GM12878 (cell line): Measurements from ENCODE around the gene DCLK2. TPM values are rescaled to one million over a fixed set of nuclear protein-coding genes. Genes with fewer than 3 reads are reported as not detected.

ENCODE experiments used
- ATAC-seq: fragments of 200-7000 bp; cut with Tn5 transposase; 3 replicates; pipeline ENCODE4 v1.9.1; 2020; ENCODE audit warnings: mild to moderate bottlenecking, moderate library complexity
- BruUV-seq: library from RNA; stranded (reverse); fragments of 400-500 nt; replicated peaks from 2 replicates; lab custom pipeline; 2021; lab: Mats Ljungman, UMichigan
- CTCF ChIA-PET: fragments of 300-600 bp; sonication (Branson Sonifier 250); formaldehyde crosslinking; extraction: SDS; loops from one replicate; lab custom pipeline; 2021; ENCODE audit warnings: inconsistent platforms; lab: Yijun Ruan, JAX
- POLR2A ChIA-PET: fragments of 350-600 bp; formaldehyde crosslinking; extraction: SDS; loops from one replicate; lab custom pipeline; 2021; ENCODE audit warnings: inconsistent platforms; lab: Charles Lee
- RAD21 ChIA-PET: fragments of 300-600 bp; sonication (Branson Sonifier 250); formaldehyde crosslinking; loops from one replicate; lab custom pipeline; 2023; ENCODE audit warnings: antibody characterized with exemption; ENCODE audit not compliant: unreplicated experiment; lab: Charles Lee
- SMC1A ChIA-PET: fragments of 300-600 bp; sonication (Branson Sonifier 250); formaldehyde crosslinking; loops from one replicate; lab custom pipeline; 2023; ENCODE audit not compliant: unreplicated experiment, uncharacterized antibody; lab: Charles Lee
- DNase-seq: peaks from one replicate; pipeline ENCODE4 v3.0.0-alpha.2; 2011; ENCODE audit warnings: low read depth, low spot score
- FAIRE-seq: peaks from 3 replicates; lab custom pipeline; 2011; peaks lifted over from hg19 to GRCh38; lab: Jason Lieb, UNC
- H2AFZ ChIP-seq: 2 replicates; pipeline ENCODE4 v1.6.0; 2011; ENCODE audit warnings: low read depth, low read length, control low read depth; ENCODE audit not compliant: control insufficient read depth
- H3K27ac ChIP-seq: 2 replicates; pipeline ENCODE4 v1.5.1; 2011; ENCODE audit warnings: control low read depth; ENCODE audit not compliant: control insufficient read depth, insufficient read depth
- H3K27me3 ChIP-seq, 2 experiments: replicated peaks in 1 of 2; 2 replicates each; pipeline versions ENCODE4 v1.6.0 to v1.6.1; 2011; ENCODE audit warnings: low read length in 1 of 2; ENCODE audit not compliant: control insufficient read depth in 2 of 2, insufficient read depth in 2 of 2
- H3K36me3 ChIP-seq, 2 experiments: 2 replicates each; pipeline ENCODE4 v1.5.1; 2011; ENCODE audit warnings: low read length in 1 of 2; ENCODE audit not compliant: control insufficient read depth in 2 of 2, insufficient read depth in 2 of 2
- H3K4me1 ChIP-seq: 2 replicates; pipeline ENCODE4 v1.6.1; 2011; ENCODE audit warnings: mild to moderate bottlenecking, low read length, moderate library complexity, mixed read lengths; ENCODE audit not compliant: control insufficient read depth, insufficient read depth
- H3K4me2 ChIP-seq: 2 replicates; pipeline ENCODE4 v1.6.0; 2011; ENCODE audit warnings: control low read depth; ENCODE audit not compliant: control insufficient read depth, insufficient read depth
- H3K4me3 ChIP-seq: fragments of 200-600 bp; sonication (generic); 2 replicates; pipeline ENCODE4 v1.5.1; 2016
- H3K79me2 ChIP-seq: 2 replicates; pipeline ENCODE4 v1.6.0; 2011; ENCODE audit warnings: low read length; ENCODE audit not compliant: control insufficient read depth, insufficient read depth
- H3K9ac ChIP-seq: 2 replicates; pipeline ENCODE4 v1.8.0; 2011; ENCODE audit warnings: low read length, control low read depth, mixed read lengths; ENCODE audit not compliant: control insufficient read depth, insufficient read depth
- H3K9me3 ChIP-seq: replicated peaks from 3 replicates; pipeline ENCODE4 v1.5.1; 2011; ENCODE audit warnings: mild to moderate bottlenecking, low read length; ENCODE audit not compliant: control insufficient read depth, insufficient read depth
- H4K20me1 ChIP-seq: 2 replicates; pipeline ENCODE4 v1.6.0; 2011; ENCODE audit not compliant: control insufficient read depth, insufficient read depth
- ATF3 ChIP-seq: IDR thresholded peaks from 2 replicates; pipeline ENCODE4 v1.6.1; 2011; ENCODE audit warnings: low read depth, mild to moderate bottlenecking, low read length, moderate library complexity, borderline replicate concordance; ENCODE audit errors: extremely low read depth
- CBX5 ChIP-seq: sonication (generic); IDR thresholded peaks from 2 replicates; pipeline ENCODE4 v1.6.1; 2016; ENCODE audit warnings: low read depth, moderate library complexity, mild to moderate bottlenecking, inconsistent platforms
- CEBPB ChIP-seq, 2 experiments: fragments of 150-350 bp in 1 of 2; IDR thresholded peaks; 2 replicates each; pipeline ENCODE4 v1.6.1; 2012 to 2014; ENCODE audit warnings: low read depth in 2 of 2, low read length in 2 of 2, borderline replicate concordance in 1 of 2, inconsistent platforms in 1 of 2
- E2F4 ChIP-seq: IDR thresholded peaks from 2 replicates; pipeline ENCODE4 v1.6.1; 2012; ENCODE audit warnings: low read depth, low read length, improper control_type of control experiment
- FOXM1 ChIP-seq: IDR thresholded peaks from 2 replicates; pipeline ENCODE4 v1.6.1; 2012; ENCODE audit warnings: low read depth, mild to moderate bottlenecking, inconsistent platforms, low read length, moderate library complexity
- IRF3 ChIP-seq: fragments of 450-650 bp; IDR thresholded peaks from 2 replicates; pipeline ENCODE4 v1.6.1; 2014; ENCODE audit warnings: mild to moderate bottlenecking
- MEF2A ChIP-seq: IDR thresholded peaks from 2 replicates; pipeline ENCODE4 v1.6.1; 2011; ENCODE audit warnings: low read depth, mild to moderate bottlenecking, low read length, moderate library complexity; ENCODE audit not compliant: insufficient read depth
- MYB ChIP-seq: fragments of 150-350 bp; IDR thresholded peaks from 2 replicates; pipeline ENCODE4 v1.6.1; 2014; ENCODE audit warnings: mild to moderate bottlenecking, low read depth, low read length, borderline replicate concordance
- NBN ChIP-seq: fragments of 450-650 bp; IDR thresholded peaks from 2 replicates; pipeline ENCODE4 v1.6.1; 2016
- PAX5 ChIP-seq: IDR thresholded peaks from 2 replicates; pipeline ENCODE4 v1.6.1; 2011; ENCODE audit warnings: low read depth, low read length, borderline replicate concordance
- POLR2AphosphoS5 ChIP-seq: IDR thresholded peaks from 2 replicates; pipeline ENCODE4 v1.6.1; 2011; ENCODE audit warnings: mild to moderate bottlenecking, low read length, inconsistent platforms
- RAD21 ChIP-seq: IDR thresholded peaks from 2 replicates; pipeline ENCODE4 v1.6.1; 2011; ENCODE audit warnings: mild to moderate bottlenecking, low read depth, low read length, moderate library complexity; ENCODE audit not compliant: insufficient read depth
- RB1 ChIP-seq: fragments of 450-650 bp; formaldehyde crosslinking; IDR thresholded peaks from 2 replicates; pipeline ENCODE4 v1.6.1; 2017; ENCODE audit warnings: mild to moderate bottlenecking, borderline replicate concordance
- SREBF2 ChIP-seq: IDR thresholded peaks from 2 replicates; pipeline ENCODE4 v1.6.1; 2012; ENCODE audit warnings: mild to moderate bottlenecking, low read length
- ZBTB11 ChIP-seq: fragments of 450-650 bp; formaldehyde crosslinking; IDR thresholded peaks from 2 replicates; pipeline ENCODE4 v1.5.0; 2022; ENCODE audit warnings: mild to moderate bottlenecking, missing genetic modification characterization
- WGBS: methylation state at CpG from one replicate; pipeline ENCODE4 v1.1.6; 2016; ENCODE audit warnings: low lambda C conversion rate; ENCODE audit not compliant: insufficient replicate concordance, insufficient coverage; ENCODE audit errors: missing lambda C conversion rate; 5-methylcytosine and 5-hydroxymethylcytosine counted together
- in situ Hi-C: fragments of 300-500 bp; cut with MboI; formaldehyde crosslinking; loops from 9 replicates; pipeline ENCODE4 v1.14.3; 2018; ENCODE audit warnings: mixed read lengths
- intact Hi-C: fragments of 100-400 bp; cut with micrococcal nuclease; formaldehyde crosslinking; loops from one replicate; pipeline ENCODE4 v1.14.2; 2022; ENCODE audit not compliant: unreplicated experiment
- polyA plus RNA-seq, 11 experiments: library from polyadenylated mRNA; depleted of rRNA in 4 of 11; unstranded in 6 of 11; stranded (reverse) in 5 of 11; fragments of >200 nt; fragmentation: Nextera tagmentation in 4 of 11; fragmentation: Illumina TruSeq in 1 of 11; extraction: Ambion mirVana in 4 of 11; extraction: Trizol in 1 of 11; gene quantifications; 1 replicate in 1 of 11; 2 replicates in 10 of 11; pipeline versions ENCODE4 v1.2.1 to v1.2.3, GENCODE V29; 2011 to 2016; ENCODE audit warnings: inconsistent platforms in 2 of 11, missing spikeins in 2 of 11, low read depth in 1 of 11
- total RNA-seq, 4 experiments: library from RNA; depleted of rRNA in 3 of 4; stranded (reverse); fragments of >200 nt in 3 of 4; fragmentation: Illumina TruSeq in 1 of 4; extraction: Trizol in 1 of 4; gene quantifications; 2 replicates each; pipeline versions ENCODE4 v1.2.1 to v1.2.3, GENCODE V29; 2013 to 2021

DCLK2 gene
- total and polyA plus RNA-seq, 10 of the 15 experiments (the other 5 are each of a cell fraction or from before 2014, with no cell fraction given): not detected

GRCh38 chr4:150243932-150244331, 165.7 kb downstream of the DCLK2 start (continued):
- no peak for TF ChIP-seq ZBTB11 (CRISPR knock-in tag)

- Histone ChIP-seq H2AFZ (no peak overlapping the region), H3K36me3 (no peaks in the 10 kb centered on the region), H3K9ac (no peak overlapping the region), H3K4me3 (no peak overlapping the region), H3K79me2 (no peaks in the 10 kb centered on the region), H4K20me1 (no peaks in the 10 kb centered on the region), H3K27me3 (no peaks in the 10 kb centered on the region), H3K9me3 (no peaks in the 10 kb centered on the region), H3K4me2 (no peak overlapping the region), H3K4me1 (no peaks in the 10 kb centered on the region), H3K27ac (no peak overlapping the region)
- no peak for ATAC-seq
- ChIA-PET CTCF (interaction anchor here (0.7 to 4.1 kb wide), 12 partner anchors 13 to 622 kb away, joined by 3 to 27 read pairs (median 5); no protein-coding TSS in a partner anchor), RAD21 (interaction anchor here (1.1 to 3.1 kb wide), 2 partner anchors 257 to 623 kb away, joined by 3 to 22 read pairs; no protein-coding TSS in a partner anchor), SMC1A (interaction anchor here (0.7 to 1.6 kb wide), 4 partner anchors 234 to 265 kb away, joined by 3 read pairs; no protein-coding TSS in a partner anchor), POLR2A (no interaction called here)
- BruUV-seq: no TSS peak
- in situ Hi-C loops: no loop called here
- no peak for DNase-seq
- FAIRE-seq: no peak
- WGBS: 77% methylated on average over 3 of the region's 3 CpGs
- intact Hi-C loops: loop anchor here (5.0 kb wide), 1 partner anchor 232 kb away; no protein-coding TSS in a partner anchor
- TF ChIP-seq RB1: no peak
- TF ChIP-seq ATF3: no peak
- no peak for TF ChIP-seq PAX5
- no peak for TF ChIP-seq RAD21
- TF ChIP-seq NBN: no peak
- no peak for TF ChIP-seq SREBF2
- no peak for TF ChIP-seq MEF2A
- TF ChIP-seq CEBPB (IDR thresholded peaks at IDR 0.05; ENCODE audit: borderline replicate concordance in 1 of 2, low read depth in 2 of 2, low read length in 2 of 2): no peak
- TF ChIP-seq MYB: no peak
- TF ChIP-seq IRF3: no peak
- TF ChIP-seq POLR2AphosphoS5: no peak
- TF ChIP-seq CBX5: no peak
- TF ChIP-seq E2F4: no peak
- TF ChIP-seq FOXM1: no peak
Measured at GRCh38 chr4:150244600-150244999, 166.4 kb downstream of the DCLK2 start.
